RWPE1 (cell line): Measurements from ENCODE around the gene COL27A1.
A peak's percentile ranks its signal among the peaks of the same experiment; 100 is the strongest.

Experiments used
- CTCF ChIA-PET: fragments of 350-600 bp; sonication (Branson Sonifier 250); formaldehyde crosslinking; extraction: SDS; loops from one replicate; lab custom pipeline; 2021; lab: Yijun Ruan, JAX
- POLR2A ChIA-PET: fragments of 400-600 bp; formaldehyde crosslinking; extraction: SDS; loops from one replicate; lab custom pipeline; 2020; ENCODE audit warnings: antibody characterized with exemption; ENCODE audit not compliant: low non-redundant PET; lab: Yijun Ruan, JAX
- DNase-seq: peaks from one replicate; pipeline ENCODE4 v3.0.0; 2012; ENCODE audit warnings: low spot score
- H3K27ac ChIP-seq: fragments of 450-650 bp; 2 replicates; pipeline ENCODE4 v1.5.1; 2017
- CTCF ChIP-seq: fragments of 450-650 bp; conservative IDR thresholded peaks from 2 replicates; pipeline ENCODE4 v1.5.1; 2017; ENCODE audit warnings: low read depth, mild to moderate bottlenecking

COL27A1 gene

GRCh38 chr9:114172981-114173833 lies 17.9 kb downstream of the COL27A1 start:
- ChIA-PET POLR2A (no interaction called here), CTCF (interaction anchor here (0.5 to 2.4 kb wide), 5 partner anchors 18 to 118 kb away, joined by 3 to 9 read pairs (median 4); partner anchors contain the start of gene COL27A1)
- no peak for TF ChIP-seq CTCF
- peak overlapping the region; percentile 87 for H3K27ac ChIP-seq
- peak; percentile 49 for DNase-seq

DNA sequence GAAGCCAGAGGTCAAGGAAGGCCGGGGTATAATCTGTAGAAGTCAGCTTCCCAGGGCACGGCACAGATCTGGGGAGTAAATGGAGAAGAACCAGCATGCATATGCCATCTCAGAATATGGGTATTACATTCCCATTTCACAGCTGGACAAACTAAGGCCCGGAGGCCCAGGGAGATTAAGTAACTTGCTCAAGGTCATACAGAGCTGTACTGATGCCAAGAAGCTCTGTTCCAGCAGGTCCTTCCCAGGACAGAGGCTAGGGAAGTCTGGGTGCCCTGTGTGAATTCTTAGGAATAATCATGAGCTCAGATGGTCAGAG lies 19.2 kb downstream of the COL27A1 start:
- DNase-seq = no peak
- CTCF ChIA-PET = interaction anchor here (0.5 to 0.6 kb wide), 2 partner anchors 19 to 1012 kb away, joined by 3 read pairs; partner anchors contain the start of gene COL27A1
- TF ChIP-seq CTCF = no peak
- POLR2A ChIA-PET = no interaction called here
- H3K27ac ChIP-seq = peak overlapping the region; percentile 87

- POLR2A ChIA-PET = no interaction called here
- CTCF ChIA-PET = interaction anchor here (0.6 to 2.1 kb wide), 3 partner anchors 10 to 1013 kb away, joined by 3 to 11 read pairs (median 3); no protein-coding TSS in a partner anchor
- H3K27ac ChIP-seq = peak overlapping the region; percentile 87
- TF ChIP-seq CTCF = no peak
- no peak for DNase-seq
Measured at GRCh38 chr9:114174876-114175771, 19.8 kb downstream of the COL27A1 start.

- no peak for TF ChIP-seq CTCF
- DNase-seq = no peak
- ChIA-PET CTCF (interaction anchor here (0.6 to 3.1 kb wide), 5 partner anchors 22 to 460 kb away, joined by 3 to 13 read pairs (median 8); partner anchors contain the start of gene COL27A1), POLR2A (no interaction called here)
- H3K27ac ChIP-seq = peak overlapping the region; percentile 60
Measured at GRCh38 chr9:114176624-114177291, 21.4 kb downstream of the COL27A1 start.

DNA sequence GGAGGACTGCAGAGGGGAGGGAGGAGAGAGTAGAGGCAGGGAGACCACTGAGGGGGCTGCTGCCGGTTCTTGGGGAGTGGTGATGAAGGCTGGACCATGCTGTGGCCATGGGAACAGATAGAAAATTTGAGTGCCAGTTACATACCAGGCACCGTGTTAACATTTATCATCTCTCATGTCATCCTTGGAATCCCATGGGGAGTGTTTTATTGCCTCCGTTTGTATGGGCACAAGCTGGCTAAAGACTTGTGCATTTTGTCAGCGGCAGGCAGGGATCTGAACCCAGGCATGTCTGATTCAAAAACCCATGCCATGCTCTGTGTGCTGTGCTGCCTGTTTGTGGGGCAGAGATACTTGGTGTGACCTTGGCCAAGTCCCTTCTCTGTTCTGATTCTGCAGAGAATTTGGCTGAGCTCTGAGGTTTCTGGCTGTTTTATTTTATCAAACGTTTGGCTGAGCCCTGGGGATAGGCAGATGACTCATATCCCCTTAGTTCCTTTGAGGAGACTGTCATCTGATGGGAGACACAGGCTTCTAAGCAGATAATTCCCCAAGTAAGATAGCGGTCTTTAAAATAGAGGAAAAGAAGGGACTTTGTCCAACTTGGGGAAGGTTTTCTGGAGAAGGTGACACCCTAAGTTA lies 22.2 kb downstream of the COL27A1 start:
- TF ChIP-seq CTCF = no peak
- peak; percentile 74 for DNase-seq
- POLR2A ChIA-PET = no interaction called here
- CTCF ChIA-PET = interaction anchor here (0.6 to 3.1 kb wide), 4 partner anchors 22 to 461 kb away, joined by 3 to 13 read pairs (median 10); partner anchors contain the start of gene COL27A1
- peak overlapping the region; percentile 60 for H3K27ac ChIP-seq
